HG03095 (cell line): ENCODE results near the gene KRT13.

Source experiments
- ATAC-seq: cut with Tn5 transposase; IDR thresholded peaks from one replicate; pipeline ENCODE4 v1.9.1; 2021; ENCODE audit warnings: moderate library complexity; ENCODE audit not compliant: unreplicated experiment

KRT13 gene

GRCh38 chr17:41520821-41521521, 15.6 kb upstream of the KRT13 start:
- no peak for ATAC-seq

DNA sequence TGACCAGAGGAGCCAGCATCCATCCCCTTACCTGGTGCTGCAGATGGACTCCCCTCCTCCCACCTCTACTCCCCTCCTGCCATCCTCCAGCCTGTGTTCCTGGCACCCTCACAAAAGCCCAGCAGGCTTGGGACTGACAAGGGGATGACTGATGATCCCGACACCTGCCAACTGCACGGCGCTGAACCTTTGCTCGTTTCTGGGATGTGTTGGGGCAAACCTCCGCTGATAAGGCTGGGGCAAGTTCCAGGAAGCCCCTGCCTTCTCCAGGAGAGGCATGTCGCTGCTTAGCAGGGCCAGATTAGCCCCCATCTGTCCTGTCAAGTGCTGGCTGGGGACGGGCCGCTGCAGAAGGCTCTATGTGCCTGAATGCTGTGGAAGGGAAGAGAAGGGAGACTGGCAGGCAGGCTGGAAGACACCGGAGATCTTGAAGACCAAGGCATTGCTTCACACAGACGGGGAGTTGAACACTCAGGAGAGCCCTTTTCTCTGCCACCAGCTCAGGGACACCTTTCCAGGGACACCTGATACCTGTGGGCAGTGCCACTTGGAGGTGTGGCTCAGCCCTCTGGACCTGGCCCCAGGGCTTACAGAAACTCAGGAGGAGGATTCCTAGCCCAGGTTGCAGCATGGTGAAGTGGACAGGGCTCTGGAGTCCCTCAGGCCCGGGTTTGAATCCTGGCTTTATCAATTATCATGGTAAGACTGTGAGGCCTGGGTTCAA, 14.3 kb upstream of the KRT13 start:
- ATAC-seq: no peak

- ATAC-seq: no peak
These were observed 13.5 kb upstream of the KRT13 start, which contains the start of gene KRT15 for GRCh38 chr17:41518789-41519449. KRT15 (minus strand) TSS chr17:41518890; CDS start chr17:41518827, 63 bp downstream.

- ATAC-seq: no peak
These were observed 12.6 kb upstream of the KRT13 start for GRCh38 chr17:41518031-41518430.

- no peak for ATAC-seq
These were observed 11.4 kb upstream of the KRT13 start for GRCh38 chr17:41516830-41517283.

DNA sequence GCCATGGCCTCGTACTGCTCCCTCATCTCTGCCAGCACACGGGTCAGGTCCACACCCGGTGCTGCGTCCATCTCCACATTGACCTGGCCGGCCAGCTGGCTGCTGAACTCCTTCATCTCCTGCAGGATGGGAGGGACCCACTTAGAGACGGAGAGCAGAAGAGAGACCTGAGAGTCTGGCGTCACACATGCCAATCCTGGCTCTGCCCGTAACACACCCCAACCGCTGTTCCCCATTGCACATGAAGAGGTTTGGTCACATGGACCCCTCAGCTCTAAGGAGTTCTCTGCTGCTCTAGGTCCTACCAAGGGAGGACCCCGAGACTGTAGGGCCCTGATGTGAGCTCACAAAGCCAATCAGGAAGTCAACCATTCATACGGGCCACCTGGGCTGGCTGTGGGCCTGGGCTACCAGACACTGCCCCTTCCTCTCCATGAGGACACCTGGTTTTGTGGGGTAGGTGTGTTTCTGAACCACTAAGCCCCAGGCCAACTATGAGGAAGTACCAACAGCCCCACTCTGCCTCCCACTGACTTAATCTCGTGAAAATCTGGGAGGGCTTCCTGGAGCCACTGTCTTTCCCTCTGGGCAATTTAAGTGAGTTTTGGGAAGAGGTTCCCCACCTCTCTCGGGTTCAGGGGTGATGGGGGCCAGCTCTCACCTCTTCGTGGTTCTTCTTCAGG, 10.9 kb upstream of the KRT13 start:
- no peak for ATAC-seq

- ATAC-seq: no peak
These were observed 7.7 kb upstream of the KRT13 start for GRCh38 chr17:41513168-41513547.

- ATAC-seq: no peak
These were observed 7.2 kb upstream of the KRT13 start for GRCh38 chr17:41512546-41513167.

- ATAC-seq: no peak
These were observed 6.3 kb upstream of the KRT13 start for GRCh38 chr17:41511716-41512115.

DNA sequence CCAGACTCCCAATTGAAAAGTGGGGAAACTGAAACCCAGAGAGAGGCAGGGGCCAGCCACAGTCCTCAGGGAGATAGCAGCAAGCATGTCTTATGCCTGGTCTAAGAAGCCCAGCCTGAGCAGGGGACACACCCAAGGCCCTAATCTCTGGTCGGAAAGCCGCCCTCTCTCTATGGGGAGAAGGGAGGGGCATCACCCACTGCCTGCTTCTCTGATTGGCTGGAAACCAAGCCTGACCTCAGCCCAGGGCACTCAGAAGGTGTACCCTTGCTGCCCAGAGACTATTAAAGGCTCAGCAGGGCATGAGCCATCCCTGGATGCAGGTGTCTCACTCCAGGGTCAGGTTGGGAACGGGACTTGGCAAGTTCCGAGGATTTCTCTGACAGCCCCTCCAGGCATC, 5.7 kb upstream of the KRT13 start:
- ATAC-seq: no peak

GRCh38 chr17:41510251-41511065, 5.0 kb upstream of the KRT13 start:
- no peak for ATAC-seq

DNA sequence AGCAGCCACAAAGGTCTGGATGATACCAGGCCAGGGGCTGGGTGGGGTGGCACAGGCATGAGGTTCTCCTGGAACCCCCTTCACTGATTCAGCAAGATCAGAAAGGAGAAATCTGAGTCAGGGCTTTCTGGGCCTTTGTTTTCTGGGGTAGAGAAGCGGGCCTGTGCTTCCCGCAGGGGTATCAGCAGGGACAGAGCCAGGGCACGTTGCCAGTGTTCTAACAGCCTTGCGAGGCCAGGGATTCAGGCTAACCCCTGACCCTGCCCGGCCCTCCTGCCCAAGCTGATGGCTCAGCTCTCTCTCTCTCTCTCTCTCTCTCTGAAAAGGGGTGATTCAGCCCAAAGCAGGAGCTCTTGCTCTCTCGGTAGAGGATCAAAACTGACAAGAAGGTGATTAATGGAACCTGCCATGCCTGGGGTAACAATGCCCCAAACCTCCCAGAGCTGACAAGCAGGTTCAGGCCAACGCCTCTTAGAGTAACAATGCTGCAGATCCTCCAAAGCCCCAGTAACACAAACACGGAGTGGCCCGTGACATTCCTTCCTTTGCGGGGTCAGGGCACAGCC, 2.0 kb upstream of the KRT13 start:
- no peak for ATAC-seq

- no peak for ATAC-seq
These were observed 676 bp upstream of the KRT13 start for GRCh38 chr17:41505809-41506767.

DNA sequence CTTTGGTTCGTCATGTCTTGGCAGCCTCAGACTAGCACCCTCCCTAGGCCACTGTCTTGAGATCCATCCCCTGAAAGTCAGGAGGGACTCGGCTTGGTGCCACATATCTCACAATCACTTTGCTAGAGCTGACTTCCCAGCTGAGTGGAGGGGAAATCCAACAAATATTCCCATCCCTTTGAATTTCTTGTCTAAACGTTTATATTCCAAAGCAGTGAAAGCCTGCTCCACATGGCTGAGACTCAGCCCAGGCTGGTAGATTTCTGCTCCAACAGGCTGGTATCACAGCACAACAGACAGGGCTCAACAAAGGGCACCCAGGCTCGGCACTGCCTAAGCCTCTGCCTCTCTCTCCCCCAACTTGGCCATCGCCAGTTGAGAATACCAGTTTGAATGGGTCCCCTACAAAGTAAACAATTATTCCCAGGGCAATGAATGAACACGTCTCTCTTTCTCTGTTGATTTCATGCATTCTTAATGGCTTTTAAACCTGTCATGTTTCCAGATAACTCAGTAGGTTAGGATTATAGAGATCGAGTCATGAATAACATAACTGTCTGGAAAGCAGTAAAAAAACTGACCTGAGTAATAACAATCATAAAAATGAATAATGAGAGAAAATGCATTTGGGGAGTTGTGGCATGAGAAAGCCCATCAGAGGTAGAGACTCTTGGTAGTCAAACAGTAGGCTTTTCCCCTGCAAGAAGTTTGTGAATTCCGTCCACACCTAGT, 1.0 kb downstream of the KRT13 start:
- ATAC-seq: no peak

- ATAC-seq: no peak
These were observed 2.2 kb downstream of the KRT13 start for GRCh38 chr17:41503202-41503601.

- ATAC-seq: no peak
These were observed 5.1 kb downstream of the KRT13 start for GRCh38 chr17:41500131-41500911.

DNA sequence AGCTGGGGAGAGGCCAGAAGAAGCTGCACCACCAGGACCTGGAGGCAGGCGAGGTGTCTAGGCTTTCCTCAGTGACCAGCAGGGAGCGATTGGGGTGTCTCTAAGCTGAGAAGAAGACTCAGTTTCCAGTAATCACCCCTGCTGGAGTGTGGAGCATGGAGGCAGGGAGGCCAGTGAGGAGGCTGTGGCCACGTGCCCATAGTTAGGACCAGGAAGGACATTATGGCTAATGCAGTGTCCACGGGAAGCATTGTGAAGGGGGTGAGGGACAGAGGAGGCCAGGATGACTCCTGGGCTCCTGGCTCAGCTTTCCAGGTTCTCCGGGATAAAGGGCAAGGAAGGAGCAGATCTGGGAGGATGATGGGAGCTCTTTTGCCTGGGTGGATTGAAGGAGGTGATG, 5.7 kb downstream of the KRT13 start:
- ATAC-seq: no peak
